Measurements from ENCODE around the gene TSEN15.
A peak's percentile ranks its signal among the peaks of the same experiment; 100 is the strongest.

DNA sequence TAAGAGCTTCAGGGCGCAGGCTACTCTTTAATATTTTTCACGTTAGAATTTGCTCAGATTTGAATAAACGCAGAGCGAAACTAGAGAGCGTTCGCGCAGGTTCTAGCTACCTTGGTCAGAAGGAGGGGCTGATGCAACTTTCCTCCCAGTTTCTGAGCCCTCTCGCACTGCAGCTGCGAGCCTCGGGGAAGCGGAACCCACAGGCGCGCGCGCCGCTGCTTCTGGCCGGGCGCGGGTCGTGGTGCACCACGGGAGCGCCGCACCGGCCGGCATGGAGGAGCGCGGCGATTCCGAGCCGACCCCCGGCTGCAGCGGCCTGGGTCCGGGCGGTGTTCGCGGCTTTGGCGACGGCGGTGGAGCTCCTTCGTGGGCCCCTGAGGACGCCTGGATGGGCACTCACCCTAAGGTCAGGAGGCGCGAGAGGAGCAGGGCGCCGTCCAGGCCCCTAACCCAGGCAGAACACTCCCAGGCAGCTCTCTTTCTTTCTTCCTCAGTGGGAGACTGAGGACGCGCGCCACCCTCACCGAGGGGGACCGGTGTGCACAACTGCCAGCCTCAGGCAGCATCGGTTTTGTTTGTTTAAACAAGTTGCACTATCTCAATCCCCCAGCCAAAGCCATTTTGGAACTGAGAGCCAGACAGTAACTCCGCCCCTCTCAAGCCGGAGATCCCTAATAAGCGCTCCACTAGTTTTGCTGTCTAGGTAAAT lies at the start of gene TSEN15:
- TF ChIP-seq POLR2A (IDR thresholded peaks at IDR 0.05), result peak in 1 of 2 donors; percentile 58
- TF ChIP-seq, protein P1, sequence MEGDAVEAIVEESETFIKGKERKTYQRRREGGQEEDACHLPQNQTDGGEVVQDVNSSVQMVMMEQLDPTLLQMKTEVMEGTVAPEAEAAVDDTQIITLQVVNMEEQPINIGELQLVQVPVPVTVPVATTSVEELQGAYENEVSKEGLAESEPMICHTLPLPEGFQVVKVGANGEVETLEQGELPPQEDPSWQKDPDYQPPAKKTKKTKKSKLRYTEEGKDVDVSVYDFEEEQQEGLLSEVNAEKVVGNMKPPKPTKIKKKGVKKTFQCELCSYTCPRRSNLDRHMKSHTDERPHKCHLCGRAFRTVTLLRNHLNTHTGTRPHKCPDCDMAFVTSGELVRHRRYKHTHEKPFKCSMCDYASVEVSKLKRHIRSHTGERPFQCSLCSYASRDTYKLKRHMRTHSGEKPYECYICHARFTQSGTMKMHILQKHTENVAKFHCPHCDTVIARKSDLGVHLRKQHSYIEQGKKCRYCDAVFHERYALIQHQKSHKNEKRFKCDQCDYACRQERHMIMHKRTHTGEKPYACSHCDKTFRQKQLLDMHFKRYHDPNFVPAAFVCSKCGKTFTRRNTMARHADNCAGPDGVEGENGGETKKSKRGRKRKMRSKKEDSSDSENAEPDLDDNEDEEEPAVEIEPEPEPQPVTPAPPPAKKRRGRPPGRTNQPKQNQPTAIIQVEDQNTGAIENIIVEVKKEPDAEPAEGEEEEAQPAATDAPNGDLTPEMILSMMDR (IDR thresholded peaks at IDR 0.05), result peak in 1 of 12 donors; percentile 21

All from heart left ventricle (tissue), 13 donors.